ENCODE data around the gene MBLAC1. TPM values are rescaled to one million over a fixed set of nuclear protein-coding genes. Genes with fewer than 3 reads are reported as not detected.
A peak's percentile ranks its signal among the peaks of the same experiment; 100 is the strongest.

Gene MBLAC1
- 6.3 and 8.1 TPM in 2 replicates for total RNA-seq (2014; rRNA removed; shearing (Covaris generic))

DNA sequence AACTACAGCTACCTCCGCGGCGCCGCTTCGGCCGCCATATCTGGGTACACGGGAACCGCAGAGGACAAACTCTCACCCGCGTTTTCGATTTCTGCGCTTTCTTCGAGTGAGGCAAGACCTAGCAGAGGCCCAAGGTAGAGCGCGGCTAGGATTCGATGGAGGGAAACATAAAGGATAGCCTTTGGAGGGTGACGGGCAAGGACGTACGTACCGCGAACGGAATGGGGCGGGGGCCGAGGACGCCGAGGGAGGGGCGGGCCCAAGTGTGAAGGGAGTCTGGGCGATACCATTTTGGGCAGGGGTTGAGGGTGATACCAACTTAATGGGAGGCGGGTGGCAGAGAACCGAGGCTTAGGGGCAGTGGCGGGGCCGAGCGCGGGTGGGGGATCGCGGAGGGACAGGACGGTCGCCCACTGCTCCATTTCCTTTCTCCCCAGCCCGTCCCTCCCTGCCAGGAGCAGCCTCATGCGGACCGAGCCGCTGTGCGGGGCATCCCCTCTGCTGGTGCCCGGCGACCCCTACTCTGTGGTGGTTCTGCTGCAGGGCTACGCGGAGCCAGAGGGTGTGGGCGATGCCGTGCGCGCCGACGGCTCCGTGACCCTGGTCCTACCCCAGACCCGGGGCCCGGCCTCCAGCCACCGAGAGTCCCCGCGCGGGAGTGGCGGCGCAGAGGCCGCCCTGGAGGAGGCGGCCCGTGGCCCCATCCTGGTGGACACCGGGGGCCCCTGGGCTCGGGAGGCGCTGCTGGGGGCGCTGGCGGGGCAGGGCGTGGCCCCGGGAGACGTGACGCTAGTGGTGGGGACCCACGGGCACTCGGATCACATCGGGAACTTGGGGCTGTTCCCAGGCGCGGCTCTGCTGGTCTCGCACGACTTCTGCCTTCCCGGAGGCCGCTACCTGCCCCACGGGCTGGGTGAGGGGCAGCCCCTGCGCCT lies at the start of gene MBLAC1:
TSS of gene MBLAC1 (plus strand) at position 37 of the 935 bp plus-strand sequence. CDS start at position 466, 429 bp downstream.
- DNase-seq (ENCODE audit: low read depth): peak; percentile 97

DNA sequence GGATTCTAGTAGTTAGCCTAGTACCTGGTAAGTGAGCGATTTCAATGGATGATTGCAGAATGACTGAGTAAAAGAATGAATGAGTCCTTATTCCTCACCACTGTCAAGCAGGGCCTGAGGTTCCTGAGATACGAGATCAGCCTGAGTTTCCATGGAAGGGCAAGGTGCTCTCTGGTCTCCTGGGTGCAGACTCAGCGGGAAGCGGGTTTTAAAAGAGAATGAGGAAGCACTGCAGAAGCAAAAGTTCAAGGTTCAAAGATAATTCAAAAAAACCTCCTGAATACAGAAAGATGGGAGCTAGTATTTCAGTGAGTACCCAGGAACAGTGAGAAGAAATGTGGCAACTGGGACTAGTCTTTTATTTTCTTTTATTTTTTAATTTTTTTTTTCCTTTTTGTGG lies 49.6 kb upstream of the MBLAC1 start:
- DNase-seq (ENCODE audit: low read depth): no peak

- no peak for DNase-seq (ENCODE audit: low read depth)
These were observed 47.7 kb upstream of the MBLAC1 start for GRCh38 chr7:100079024-100079560.

GRCh38 chr7:100080907-100081534 lies 45.7 kb upstream of the MBLAC1 start:
- peak; percentile 46 for DNase-seq (ENCODE audit: low read depth)

DNA sequence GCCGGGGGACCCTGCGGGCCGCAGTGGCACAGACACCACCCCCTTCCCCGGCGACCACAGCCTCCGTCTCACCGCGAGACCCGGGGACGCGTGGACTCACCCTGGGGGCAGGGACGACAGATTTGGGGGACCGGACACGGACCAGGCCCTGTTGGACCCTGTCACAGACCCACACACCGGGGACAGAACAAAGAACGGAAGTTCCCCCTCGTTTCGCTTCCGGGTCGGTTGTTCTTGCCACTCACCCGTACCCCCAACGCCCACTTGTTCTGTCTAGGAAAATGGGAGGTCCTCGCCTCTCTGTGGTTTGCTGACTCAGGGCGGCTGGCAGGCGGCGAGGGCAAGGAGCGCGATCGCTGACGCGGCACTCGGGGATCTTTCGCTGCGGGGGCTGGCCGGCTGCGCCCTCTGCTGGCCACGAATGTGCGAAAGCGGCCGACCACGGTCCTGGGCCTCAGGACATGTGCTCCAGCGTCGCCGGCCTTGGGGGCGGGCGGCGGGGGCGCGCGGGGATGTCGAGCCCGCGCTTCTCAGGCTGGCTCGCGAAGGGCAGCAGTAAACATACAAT lies 45.1 kb upstream of the MBLAC1 start, which contains the start of gene ZNF3:
TSS of gene ZNF3 (minus strand) at position 189 of the 568 bp plus-strand sequence. CDS start 4,366 bp downstream, outside the sequence.
- DNase-seq (ENCODE audit: low read depth): peak; percentile 100

DNA sequence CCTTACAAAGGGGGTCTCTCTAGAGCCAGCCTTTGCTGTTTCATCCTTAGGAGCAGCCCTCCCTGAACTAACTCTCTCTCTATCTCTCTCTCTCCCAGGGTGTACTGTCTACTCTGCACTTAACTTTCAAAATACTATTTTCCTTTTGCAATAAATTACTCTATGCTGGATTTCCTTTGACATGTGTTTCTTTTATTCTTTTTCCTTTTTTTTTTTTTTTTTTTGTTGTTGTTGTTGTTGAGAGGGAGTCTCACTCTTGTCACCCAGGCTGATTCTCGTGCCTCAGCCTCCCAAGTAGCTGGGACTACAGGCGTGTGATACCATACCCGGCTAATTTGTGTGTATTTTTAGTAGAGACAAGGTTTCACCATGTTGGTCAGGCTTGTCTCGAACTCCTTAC lies 43.8 kb upstream of the MBLAC1 start:
- no peak for DNase-seq (ENCODE audit: low read depth)

- no peak for DNase-seq (ENCODE audit: low read depth)
These were observed 41.3 kb upstream of the MBLAC1 start for GRCh38 chr7:100085515-100085914.

DNA sequence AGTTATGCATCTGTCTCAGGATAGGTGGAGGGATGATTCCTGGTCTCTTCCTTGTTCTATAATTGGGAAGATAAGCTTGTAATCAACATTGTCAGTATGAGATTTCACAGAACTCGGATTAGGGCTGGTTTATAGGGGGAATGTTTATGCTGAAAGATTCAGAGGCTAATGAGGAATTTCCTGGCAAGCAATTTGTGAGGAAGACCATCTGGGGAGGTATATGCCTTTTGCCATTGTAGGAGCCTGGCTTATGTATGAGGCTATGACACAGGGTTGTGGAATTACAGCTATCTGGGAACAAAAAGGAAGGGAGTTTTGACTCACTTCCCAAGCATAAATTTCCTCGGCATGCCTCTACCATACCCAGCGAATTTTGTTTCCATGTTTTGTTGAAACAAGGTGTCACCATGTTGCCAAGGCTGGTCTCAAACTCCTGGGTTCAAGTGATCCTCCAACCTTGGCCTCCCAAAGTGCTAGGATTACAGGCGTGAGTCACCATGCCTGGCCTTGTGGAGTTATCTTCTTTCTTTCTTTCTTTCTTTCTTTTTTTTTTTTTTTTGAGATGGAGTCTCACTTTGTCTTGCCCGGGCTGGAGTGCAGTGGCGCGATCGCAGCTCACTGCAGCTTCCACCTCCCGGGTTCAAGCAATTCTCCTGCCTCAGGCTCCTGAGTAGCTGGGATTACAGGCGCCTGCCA lies 39.6 kb upstream of the MBLAC1 start:
- DNase-seq (ENCODE audit: low read depth): peak; percentile 97

GRCh38 chr7:100088095-100088620 lies 38.6 kb upstream of the MBLAC1 start:
- no peak for DNase-seq (ENCODE audit: low read depth)

DNA sequence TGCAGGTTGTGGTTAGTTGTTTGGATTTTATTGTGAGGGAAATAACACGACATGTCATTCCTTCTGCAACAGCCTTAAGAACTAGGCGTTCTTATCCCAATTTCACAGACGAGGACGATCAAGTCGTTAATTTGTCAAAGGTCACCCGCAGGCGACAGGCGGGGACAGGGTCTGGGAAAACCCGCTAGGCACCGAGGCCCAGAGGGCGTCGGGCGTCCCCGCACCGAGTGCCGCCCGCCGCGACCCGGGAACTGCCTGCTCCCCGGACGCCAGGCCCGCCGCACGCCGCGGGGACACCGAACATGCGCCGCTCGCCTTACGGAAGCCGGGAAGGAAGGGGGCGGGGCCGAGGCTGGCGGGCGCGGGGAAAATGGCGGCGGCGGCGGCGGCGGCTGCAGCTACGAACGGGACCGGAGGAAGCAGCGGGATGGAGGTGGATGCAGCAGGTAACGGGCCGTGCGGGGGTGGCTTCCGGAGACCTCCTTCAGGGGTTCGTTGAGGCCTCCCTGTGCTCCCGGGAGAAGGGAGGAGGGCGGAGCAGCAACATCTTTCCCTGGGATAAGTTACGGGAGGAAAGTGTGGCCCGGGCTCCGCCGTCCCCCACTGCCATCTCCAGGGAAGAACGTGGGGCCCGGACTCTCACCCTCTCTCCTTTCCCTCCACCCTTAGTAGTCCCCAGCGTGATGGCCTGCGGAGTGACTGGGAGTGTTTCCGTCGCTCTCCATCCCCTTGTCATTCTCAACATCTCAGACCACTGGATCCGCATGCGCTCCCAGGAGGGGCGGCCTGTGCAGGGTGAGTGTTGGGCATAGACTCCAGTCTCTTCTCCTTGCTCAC lies 37.9 kb upstream of the MBLAC1 start, which contains the start of gene COPS6:
TSS of gene COPS6 (plus strand) at position 349 of the 837 bp plus-strand sequence. CDS start at position 371, 22 bp downstream.
- peak; percentile 95 for DNase-seq (ENCODE audit: low read depth)

- peak; percentile 68 for DNase-seq (ENCODE audit: low read depth)
These were observed 37.1 kb upstream of the MBLAC1 start for GRCh38 chr7:100089458-100090196.

GRCh38 chr7:100090527-100091410 lies 36.0 kb upstream of the MBLAC1 start:
- DNase-seq (ENCODE audit: low read depth): no peak

DNA sequence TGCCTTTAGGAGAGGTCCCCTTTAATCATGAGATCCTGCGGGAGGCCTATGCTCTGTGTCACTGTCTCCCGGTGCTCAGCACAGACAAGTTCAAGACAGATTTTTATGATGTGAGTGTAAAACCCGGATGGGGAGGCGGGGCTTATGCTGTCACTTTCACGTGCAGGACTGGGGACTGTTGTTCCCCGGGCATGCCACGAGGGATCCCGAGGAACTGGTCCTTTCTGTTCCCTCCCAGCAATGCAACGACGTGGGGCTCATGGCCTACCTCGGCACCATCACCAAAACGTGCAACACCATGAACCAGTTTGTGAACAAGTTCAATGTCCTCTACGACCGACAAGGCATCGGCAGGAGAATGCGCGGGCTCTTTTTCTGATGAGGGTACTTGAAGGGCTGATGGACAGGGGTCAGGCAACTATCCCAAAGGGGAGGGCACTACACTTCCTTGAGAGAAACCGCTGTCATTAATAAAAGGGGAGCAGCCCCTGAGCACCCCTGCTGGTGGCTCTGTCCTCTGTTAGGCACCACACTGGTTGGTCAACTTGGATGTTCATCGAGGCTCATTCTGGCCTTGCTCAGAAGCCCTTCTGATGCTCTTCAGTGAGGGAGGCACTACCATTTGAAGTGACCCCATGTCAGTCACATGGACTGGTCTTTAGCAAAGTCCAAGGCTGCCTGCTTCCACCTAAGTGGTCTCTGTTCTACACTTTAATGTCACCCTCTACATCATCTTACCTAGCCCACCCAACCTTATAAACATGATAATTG lies 35.2 kb upstream of the MBLAC1 start:
- DNase-seq (ENCODE audit: low read depth): peak; percentile 55

DNA sequence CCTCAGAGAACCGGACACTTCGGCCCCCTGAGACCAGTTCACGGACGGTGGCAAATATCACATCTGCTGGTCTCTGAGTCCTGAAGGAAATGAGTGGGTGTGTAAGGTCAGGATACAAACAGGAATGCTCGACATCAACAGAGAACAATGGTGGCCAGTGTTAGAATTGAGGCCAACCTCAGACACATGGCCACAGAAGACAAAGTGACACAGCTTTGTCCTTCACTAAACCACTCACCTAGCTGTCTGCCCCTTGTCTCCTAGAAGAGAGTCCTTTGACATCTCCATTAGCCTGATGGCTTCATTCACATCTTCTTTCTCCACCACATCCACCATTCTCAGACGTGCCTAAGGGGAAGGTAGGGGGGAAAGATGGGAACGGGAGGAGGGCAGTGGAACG lies 33.7 kb upstream of the MBLAC1 start:
- DNase-seq (ENCODE audit: low read depth): no peak

GRCh38 chr7:100093498-100093897 lies 33.3 kb upstream of the MBLAC1 start:
- no peak for DNase-seq (ENCODE audit: low read depth)

DNA sequence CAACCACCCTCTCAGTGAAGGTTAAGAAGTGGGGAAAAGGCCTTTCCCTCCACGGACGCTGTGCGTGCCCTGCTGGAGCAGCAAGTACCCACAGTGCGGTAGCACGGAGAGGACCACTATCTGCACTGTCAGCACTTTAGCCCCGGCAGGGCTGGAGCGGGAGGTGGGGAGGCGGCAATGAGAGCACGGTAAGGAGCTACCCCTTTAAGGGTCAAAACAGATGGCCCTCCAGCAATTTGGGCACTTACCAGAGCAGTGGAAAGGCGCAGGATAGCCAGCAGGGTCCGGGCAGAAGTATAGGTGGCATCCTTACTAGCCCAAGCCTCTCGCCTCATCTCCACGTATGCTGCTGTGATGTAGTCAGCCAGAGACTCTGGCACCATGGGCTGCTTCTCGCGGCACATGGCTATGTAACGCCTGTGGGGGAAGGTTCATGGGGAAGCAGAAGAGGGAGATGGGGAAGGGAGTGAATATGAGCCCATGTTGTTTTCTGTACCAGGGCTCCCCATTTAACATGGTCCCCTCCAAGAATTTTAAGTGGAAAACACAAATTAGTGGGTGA lies 32.8 kb upstream of the MBLAC1 start:
- no peak for DNase-seq (ENCODE audit: low read depth)

DNA sequence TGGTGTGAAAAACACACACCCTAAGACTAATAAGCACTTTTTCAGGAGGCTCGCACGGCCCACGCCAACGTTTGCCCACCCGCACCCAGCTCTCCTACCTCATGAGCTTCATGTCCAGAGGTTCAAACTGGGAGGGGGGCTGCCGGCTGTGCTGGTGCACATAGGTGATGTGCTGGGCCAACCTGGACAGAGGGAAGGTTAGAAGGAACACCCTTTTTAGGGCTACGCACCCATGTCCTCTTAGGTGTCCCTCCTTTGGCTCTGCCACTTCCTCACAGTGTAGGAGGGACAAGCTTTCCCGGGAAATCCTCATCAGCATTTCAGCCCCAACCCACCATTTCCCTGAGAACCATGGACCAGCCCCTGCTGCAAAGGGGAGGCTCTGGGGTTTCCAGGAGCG lies 31.5 kb upstream of the MBLAC1 start:
- DNase-seq (ENCODE audit: low read depth): no peak
